ENCODE measurements around the gene PGRMC2. TPM values are rescaled to one million over a fixed set of nuclear protein-coding genes. Genes with fewer than 3 reads are reported as not detected.

PGRMC2 gene
- total RNA-seq, 4 donors from 2014 or later, result 57.3 to 74.3 (median 59.4) TPM

DNA sequence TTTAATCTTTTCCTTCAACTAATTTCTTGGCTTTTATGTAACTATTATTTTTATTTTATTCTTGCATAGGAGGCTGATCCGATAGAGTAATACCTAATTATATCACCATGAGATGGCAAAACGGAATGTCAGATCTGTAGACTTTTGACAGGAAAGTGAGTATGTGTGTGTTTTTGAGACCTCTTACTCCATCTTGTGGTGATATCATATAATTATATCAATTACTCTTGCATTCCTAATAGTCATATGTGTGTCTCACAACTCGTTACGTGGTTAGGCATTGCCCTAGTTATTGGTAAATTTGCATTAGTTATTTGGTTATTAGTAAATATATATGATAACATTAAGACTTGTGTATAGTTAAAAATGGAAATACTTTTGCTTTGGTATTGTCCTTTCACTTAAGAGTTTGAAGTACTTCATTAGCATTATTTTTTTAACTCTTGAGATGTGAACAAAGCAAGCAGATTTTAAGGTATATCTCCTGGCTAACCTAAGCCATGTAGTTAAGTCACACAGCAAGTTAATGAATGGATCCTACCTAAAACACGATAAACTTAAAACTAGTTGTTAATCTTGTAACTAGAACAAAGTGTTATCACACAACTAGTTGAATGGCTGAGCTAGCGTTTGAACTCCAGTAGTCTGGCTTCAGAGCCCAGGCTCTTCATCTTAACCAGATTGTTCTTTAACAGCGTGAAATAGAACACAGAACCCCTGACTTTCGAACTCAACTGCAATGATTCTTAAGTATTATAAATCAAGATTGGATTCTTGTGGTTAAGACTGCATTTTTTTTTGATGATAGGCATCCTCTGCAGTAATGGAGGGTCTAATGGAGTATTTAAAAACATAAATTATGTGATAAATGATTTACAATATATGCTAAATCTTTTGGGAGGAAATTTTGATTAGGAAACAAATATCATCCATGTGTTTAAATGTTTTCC lies 67.1 kb downstream of the PGRMC2 start:
- H3K4me3 ChIP-seq, result no peak overlapping the region
- H3K27ac ChIP-seq (replicated peaks in 1 of 4), result no peak overlapping the region
- no peaks in the 10 kb centered on the region for H3K36me3 ChIP-seq
- TF ChIP-seq, protein P1, sequence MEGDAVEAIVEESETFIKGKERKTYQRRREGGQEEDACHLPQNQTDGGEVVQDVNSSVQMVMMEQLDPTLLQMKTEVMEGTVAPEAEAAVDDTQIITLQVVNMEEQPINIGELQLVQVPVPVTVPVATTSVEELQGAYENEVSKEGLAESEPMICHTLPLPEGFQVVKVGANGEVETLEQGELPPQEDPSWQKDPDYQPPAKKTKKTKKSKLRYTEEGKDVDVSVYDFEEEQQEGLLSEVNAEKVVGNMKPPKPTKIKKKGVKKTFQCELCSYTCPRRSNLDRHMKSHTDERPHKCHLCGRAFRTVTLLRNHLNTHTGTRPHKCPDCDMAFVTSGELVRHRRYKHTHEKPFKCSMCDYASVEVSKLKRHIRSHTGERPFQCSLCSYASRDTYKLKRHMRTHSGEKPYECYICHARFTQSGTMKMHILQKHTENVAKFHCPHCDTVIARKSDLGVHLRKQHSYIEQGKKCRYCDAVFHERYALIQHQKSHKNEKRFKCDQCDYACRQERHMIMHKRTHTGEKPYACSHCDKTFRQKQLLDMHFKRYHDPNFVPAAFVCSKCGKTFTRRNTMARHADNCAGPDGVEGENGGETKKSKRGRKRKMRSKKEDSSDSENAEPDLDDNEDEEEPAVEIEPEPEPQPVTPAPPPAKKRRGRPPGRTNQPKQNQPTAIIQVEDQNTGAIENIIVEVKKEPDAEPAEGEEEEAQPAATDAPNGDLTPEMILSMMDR (IDR thresholded peaks at IDR 0.05), result no peak
- intact Hi-C loops (cut with DNase I), result no loop called here
- 51% methylated on average over 8 of the region's 8 CpGs for WGBS
- H3K9me3 ChIP-seq, result no peaks in the 10 kb centered on the region
- no peaks in the 10 kb centered on the region for H3K27me3 ChIP-seq
- no peak for DNase-seq (ENCODE audit: extremely low spot score)
- H3K4me1 ChIP-seq, result peaks cover 0 to 10% (median 5%) of the 10 kb centered on the region in 4 donors

Other genes with a start within 250 kb of the PGRMC2 start
- gene LARP1B, start 226.5 kb downstream of the PGRMC2 start, total RNA-seq, result 10 to 100 TPM; 18.9 to 27.5 (median 24.1) TPM